Activated T-cell treated with anti-CD3 and anti-CD28 coated beads, Interleukin-2, amount 50 U/mL, for 4 hours (primary cell): ENCODE results near the gene CROCC2. TPM values are rescaled to one million over a fixed set of nuclear protein-coding genes. Genes with fewer than 3 reads are reported as not detected.

Experiments used
- ATAC-seq, 2 donors: fragments of 200-7000 bp; cut with Tn5 transposase; one replicate each; pipeline ENCODE4 v1.10.0; 2021
- DNase-seq: peaks from one replicate; pipeline ENCODE4 v3.0.0-alpha.2; 2020
- H3K27me3 Mint-ChIP-seq: one replicate; pipeline ENCODE4 v1.8.0; 2021; ENCODE audit warnings: low read depth, mixed read lengths
- H3K36me3 Mint-ChIP-seq: one replicate; pipeline ENCODE4 v1.8.0; 2022; ENCODE audit warnings: mixed read lengths; ENCODE audit not compliant: insufficient read depth
- H3K4me1 Mint-ChIP-seq: one replicate; pipeline ENCODE4 v1.8.0; 2021; ENCODE audit warnings: low read depth, mixed read lengths
- H3K4me3 Mint-ChIP-seq: one replicate; pipeline ENCODE4 v1.8.0; 2021; ENCODE audit warnings: mild to moderate bottlenecking, moderate library complexity, mixed read lengths
- H3K9me3 Mint-ChIP-seq: one replicate; pipeline ENCODE4 v1.8.0; 2021; ENCODE audit warnings: mixed read lengths
- total RNA-seq, 3 donors: library from RNA; stranded (reverse); gene quantifications; one replicate each; pipeline ENCODE4 v1.2.1, GENCODE V29; 2021

The CROCC2 gene
- total RNA-seq, result not detected

GRCh38 chr2:240906141-240906910 lies at the start of gene CROCC2:
CROCC2 (plus strand) TSS chr2:240906336; CDS start chr2:240906514, 178 bp downstream.
- Mint-ChIP-seq H3K27me3 (peaks cover 6% of the 10 kb centered on the region), H3K36me3 (no peaks in the 10 kb centered on the region)

DNA sequence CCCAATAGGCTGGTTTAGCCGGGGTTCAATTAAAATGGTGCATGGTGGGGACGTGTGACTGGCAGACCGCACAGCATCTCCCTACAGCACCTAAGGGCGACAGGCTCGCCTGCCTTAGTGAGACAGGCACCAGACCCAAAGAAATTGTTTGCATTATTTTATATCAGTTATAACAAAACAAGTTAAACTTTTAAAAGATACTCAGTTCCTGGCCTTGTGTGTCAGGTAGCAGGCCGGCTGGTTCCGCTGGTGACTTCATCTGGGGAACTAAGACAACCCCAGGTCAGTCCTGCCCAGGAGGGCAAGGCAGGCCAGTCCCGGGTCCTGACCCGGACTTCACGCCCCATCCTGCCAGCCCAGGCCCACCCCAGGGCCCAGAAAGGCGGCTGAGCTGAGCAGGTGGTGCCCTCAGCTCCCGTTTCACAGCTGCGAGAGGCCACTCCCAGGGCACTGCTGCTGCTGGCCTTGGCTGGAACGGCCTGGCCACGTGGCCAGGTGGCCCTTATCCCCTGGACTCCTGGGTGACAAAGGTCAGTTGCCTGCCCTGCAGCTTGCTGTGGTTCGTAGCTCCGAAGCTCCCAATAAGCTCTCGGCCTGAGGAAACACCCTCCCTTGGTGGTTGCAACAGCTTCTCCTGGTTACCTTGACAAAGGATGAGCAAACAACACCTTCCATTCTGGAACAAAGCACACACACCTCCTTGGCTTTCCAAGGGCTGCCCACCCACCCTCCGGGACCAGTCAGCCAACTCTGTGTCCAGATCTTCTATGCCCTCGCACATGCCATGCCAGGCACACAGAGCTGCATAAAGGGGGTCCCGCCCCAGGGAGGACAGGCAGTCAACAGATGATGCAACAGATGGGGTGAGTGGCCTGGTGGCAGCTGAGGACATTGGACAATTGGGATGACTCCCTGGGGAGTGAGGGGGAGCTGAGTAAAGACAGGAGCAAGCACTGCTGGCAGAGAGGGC lies 48.8 kb upstream of the CROCC2 start:
- ATAC-seq, result no peak
- Mint-ChIP-seq H3K4me1 (no peaks in the 10 kb centered on the region), H3K27me3 (peaks cover 3% of the 10 kb centered on the region), H3K9me3 (peaks cover 8% of the 10 kb centered on the region), H3K4me3 (no peak overlapping the region), H3K36me3 (no peaks in the 10 kb centered on the region)
- DNase-seq, result no peak

More at GRCh38 chr2:240906141-240906910, at the start of gene CROCC2:
- H3K4me1 Mint-ChIP-seq, result no peaks in the 10 kb centered on the region
- ATAC-seq, result no peak
- no peaks in the 10 kb centered on the region for H3K9me3 Mint-ChIP-seq
- DNase-seq, result no peak
- H3K4me3 Mint-ChIP-seq, result no peak within 1 kb of the TSS

- Mint-ChIP-seq H3K4me1 (no peaks in the 10 kb centered on the region), H3K27me3 (peaks cover 2% of the 10 kb centered on the region), H3K9me3 (peaks cover 8% of the 10 kb centered on the region), H3K36me3 (no peaks in the 10 kb centered on the region), H3K4me3 (no peak overlapping the region)
- no peak for DNase-seq
- no peak for ATAC-seq
These were observed 47.8 kb upstream of the CROCC2 start for GRCh38 chr2:240858321-240858720.

GRCh38 chr2:240858871-240859270 lies 47.3 kb upstream of the CROCC2 start:
- peaks cover 2% of the 10 kb centered on the region for H3K27me3 Mint-ChIP-seq
- H3K4me3 Mint-ChIP-seq, result no peak overlapping the region
- no peaks in the 10 kb centered on the region for H3K4me1 Mint-ChIP-seq
- ATAC-seq, result no peak
- H3K36me3 Mint-ChIP-seq, result no peaks in the 10 kb centered on the region
- H3K9me3 Mint-ChIP-seq, result peaks cover 8% of the 10 kb centered on the region
- no peak for DNase-seq

- DNase-seq (no peak), ATAC-seq (no peak)
- H3K4me1 Mint-ChIP-seq, result no peaks in the 10 kb centered on the region
- no peaks in the 10 kb centered on the region for H3K27me3 Mint-ChIP-seq
- H3K9me3 Mint-ChIP-seq, result no peaks in the 10 kb centered on the region
- no peak overlapping the region for H3K4me3 Mint-ChIP-seq
- H3K36me3 Mint-ChIP-seq, result no peaks in the 10 kb centered on the region
These were observed 44.6 kb upstream of the CROCC2 start for GRCh38 chr2:240861547-240861946.

DNA sequence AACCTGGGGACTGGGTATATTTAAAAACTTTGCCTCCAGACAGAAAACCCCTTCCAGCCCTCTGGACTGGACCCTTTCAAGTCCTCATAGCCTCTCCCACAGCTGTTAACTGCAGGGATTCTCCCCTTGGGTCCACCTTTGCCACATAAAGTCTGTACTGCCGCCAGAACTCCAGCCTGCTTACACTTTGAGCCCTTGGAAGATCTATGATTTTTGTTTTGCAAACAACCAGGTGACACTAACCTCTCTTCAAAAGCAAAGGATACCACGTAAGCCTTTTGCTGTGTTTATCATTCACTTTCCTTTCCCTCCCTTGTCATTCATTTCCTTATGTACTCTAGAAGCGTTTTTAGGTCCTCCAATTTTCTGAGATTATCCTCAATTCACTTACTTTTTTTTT lies 41.7 kb upstream of the CROCC2 start:
- H3K4me3 Mint-ChIP-seq, result no peak overlapping the region
- no peaks in the 10 kb centered on the region for H3K9me3 Mint-ChIP-seq
- ATAC-seq (no peak), DNase-seq (no peak)
- no peaks in the 10 kb centered on the region for H3K4me1 Mint-ChIP-seq
- peaks cover 4% of the 10 kb centered on the region for H3K27me3 Mint-ChIP-seq
- no peaks in the 10 kb centered on the region for H3K36me3 Mint-ChIP-seq

DNA sequence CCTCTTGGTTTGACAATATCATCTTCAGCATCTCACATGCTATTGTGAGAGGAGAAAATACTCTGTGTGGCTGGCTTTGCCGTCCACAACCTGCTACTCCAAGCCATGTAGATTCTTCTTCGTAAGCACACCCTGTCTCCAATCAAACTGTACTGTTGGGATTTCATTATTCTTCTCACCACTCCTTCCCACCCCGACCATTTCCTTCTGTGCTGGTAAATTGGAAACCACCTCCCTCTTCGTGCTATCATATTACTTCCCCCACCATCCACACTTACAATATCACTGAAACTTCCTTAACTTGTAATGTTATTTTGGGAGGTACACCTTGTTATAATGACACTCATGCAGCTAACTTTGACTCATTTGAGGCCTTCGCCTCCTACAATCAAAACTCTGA lies 40.7 kb upstream of the CROCC2 start:
- H3K9me3 Mint-ChIP-seq, result no peaks in the 10 kb centered on the region
- DNase-seq (no peak), ATAC-seq (no peak)
- no peaks in the 10 kb centered on the region for H3K4me1 Mint-ChIP-seq
- H3K36me3 Mint-ChIP-seq, result no peaks in the 10 kb centered on the region
- peaks cover 5% of the 10 kb centered on the region for H3K27me3 Mint-ChIP-seq
- H3K4me3 Mint-ChIP-seq, result no peak overlapping the region

GRCh38 chr2:240868286-240869108 lies 37.6 kb upstream of the CROCC2 start, which contains the start of gene AGXT:
AGXT (plus strand) TSS chr2:240868824; CDS start chr2:240868866, 42 bp downstream.
- no peaks in the 10 kb centered on the region for H3K4me1 Mint-ChIP-seq
- peaks cover 5% of the 10 kb centered on the region for H3K27me3 Mint-ChIP-seq

GRCh38 chr2:240869109-240869955 lies 36.8 kb upstream of the CROCC2 start:
- Mint-ChIP-seq H3K4me1 (no peaks in the 10 kb centered on the region), H3K27me3 (peaks cover 5% of the 10 kb centered on the region), H3K36me3 (no peaks in the 10 kb centered on the region), H3K9me3 (no peaks in the 10 kb centered on the region), H3K4me3 (no peak overlapping the region)
- DNase-seq (no peak), ATAC-seq (no peak)

More at GRCh38 chr2:240868286-240869108, 37.6 kb upstream of the CROCC2 start, which contains the start of gene AGXT:
- no peaks in the 10 kb centered on the region for H3K9me3 Mint-ChIP-seq
- H3K36me3 Mint-ChIP-seq, result no peaks in the 10 kb centered on the region
- DNase-seq, result no peak
- ATAC-seq, result no peak
- H3K4me3 Mint-ChIP-seq, result no peak within 1 kb of the TSS

DNA sequence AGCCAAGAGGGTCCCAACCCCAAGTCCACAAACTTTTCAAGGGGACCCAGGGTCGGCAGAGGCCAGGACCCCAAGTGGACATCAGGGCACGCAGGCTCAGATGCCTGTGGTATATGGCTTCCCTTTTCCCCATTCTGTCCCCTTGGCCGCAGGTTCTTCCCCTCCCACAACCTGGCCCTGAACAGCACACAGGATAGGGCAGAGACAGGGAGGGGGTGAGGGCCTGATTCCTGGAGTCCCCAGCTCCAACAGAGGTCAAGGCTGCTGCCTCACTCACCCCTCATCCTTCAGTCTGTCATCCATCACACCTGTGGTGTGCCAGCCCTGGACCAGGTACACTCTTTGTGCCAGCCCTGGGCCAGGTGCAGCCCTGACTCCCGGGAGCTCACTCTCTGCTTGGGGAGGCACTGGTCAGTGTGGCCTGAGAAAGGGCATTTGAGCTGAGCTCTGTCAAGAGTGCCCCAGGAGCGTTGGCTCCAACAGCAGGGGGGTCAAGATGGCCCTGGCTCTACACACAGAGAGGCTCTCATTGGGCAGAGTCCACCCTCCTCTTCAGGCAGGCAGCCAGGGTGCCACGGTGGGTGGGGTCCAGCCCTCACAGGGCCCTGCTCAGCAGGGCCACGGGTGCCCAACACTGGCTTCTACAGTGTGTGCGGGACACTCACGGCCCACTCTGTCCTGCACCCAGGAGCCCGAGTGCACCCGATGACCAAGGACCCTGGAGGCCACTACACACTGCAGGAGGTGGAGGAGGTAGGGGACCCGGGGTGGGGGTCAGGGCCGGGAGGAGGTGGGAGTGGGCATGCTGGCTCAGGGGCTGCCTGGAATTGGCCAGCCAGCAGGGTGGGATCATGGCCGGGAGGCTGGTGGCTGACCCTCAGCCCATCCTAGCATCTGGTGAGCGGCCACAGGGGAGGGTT lies 35.9 kb upstream of the CROCC2 start:
- Mint-ChIP-seq H3K4me3 (no peak overlapping the region), H3K4me1 (no peaks in the 10 kb centered on the region), H3K9me3 (no peaks in the 10 kb centered on the region), H3K27me3 (peaks cover 5% of the 10 kb centered on the region), H3K36me3 (no peaks in the 10 kb centered on the region)
- no peak for DNase-seq
- ATAC-seq, result no peak

DNA sequence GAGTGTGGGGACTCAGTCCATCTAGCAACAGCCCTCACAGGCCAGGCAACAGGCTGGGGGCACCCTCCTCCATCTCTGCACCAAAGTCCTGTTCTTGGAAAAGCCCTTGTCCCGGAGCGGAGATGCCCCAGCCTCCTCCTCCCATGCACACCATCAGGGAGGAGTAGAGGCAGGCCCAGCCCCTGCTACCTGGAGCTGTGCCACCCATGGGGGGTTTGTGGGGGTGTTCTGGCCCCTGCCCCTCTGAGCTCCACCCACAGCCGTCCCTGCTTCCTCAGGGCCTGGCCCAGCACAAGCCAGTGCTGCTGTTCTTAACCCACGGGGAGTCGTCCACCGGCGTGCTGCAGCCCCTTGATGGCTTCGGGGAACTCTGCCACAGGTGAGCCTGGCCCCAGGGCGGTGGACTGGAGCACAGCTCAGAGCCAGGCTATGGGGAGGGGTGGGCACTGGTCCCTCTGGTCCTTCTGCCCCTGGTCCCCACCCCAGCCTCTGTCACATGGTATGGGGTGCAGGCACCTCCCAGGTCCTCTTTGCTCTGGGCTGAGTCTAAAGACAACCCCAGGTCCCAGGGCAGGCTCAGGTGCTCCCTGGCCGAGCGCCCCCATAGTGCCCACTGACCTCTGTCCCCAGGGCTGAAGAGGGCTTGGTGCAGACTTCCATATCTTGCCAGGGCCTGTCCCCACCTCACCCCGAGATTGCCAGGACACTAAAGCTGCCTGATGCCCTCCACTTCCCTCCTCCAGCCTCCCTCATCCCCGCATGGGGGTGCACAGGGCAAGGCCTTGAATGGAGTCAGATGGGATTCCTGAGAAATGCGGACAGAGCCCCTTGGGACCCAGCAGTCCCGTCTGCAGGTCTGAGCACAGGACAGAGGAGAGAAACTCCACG lies 34.8 kb upstream of the CROCC2 start:
- Mint-ChIP-seq H3K36me3 (no peaks in the 10 kb centered on the region), H3K27me3 (peaks cover 5% of the 10 kb centered on the region), H3K4me1 (no peaks in the 10 kb centered on the region), H3K9me3 (no peaks in the 10 kb centered on the region), H3K4me3 (no peak overlapping the region)
- ATAC-seq, result no peak
- no peak for DNase-seq
